ENCODE measurements around the gene SLC12A7.

DNA sequence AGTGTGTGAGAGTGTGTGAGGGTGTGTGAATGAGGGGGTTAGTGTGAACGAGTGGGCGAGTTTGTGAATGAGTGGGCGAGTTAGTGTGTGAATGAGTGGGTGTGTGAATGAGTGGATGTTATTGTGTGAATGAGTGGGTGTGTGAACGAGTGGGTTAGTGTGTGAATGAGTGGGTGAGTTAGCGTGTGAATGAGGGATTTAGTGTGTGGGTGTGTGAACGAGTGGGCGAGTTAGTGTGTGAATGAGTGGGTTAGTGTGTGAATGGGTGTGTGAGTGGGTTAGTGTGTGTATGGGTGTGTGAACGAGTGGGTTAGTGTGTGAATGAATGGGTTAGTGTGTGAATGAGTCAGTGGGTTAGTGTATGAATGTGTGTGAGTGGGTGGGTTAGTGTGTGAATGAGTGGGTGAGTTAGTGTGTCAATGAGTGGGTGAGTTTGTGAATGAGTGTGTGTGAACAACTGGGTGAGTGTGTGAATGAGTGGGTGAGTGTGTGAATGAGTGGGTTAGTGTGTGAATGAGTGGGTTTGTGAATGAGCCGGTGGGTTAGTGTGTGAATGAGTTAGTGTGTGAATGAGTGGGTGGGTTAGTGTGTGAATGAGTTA lies 65.8 kb downstream of the SLC12A7 start:
- TF ChIP-seq YY1 (IDR thresholded peaks at IDR 0.05; ENCODE audit: insufficient read depth, insufficient read length) (no peak), SUZ12 (IDR thresholded peaks at IDR 0.05; ENCODE audit: extremely low read depth, insufficient read depth, insufficient read length) (no peak)

Measured in NT2/D1 (cell line).